SK-N-SH treated with all-trans-retinoic acid at 6 μM for 48 hours (cell line): Measurements from ENCODE around the gene MAPKBP1.

Source experiments
- ARNTL ChIP-seq: fragments of 450-650 bp; formaldehyde crosslinking; IDR thresholded peaks from 2 replicates; pipeline ENCODE4 v1.5.0; 2020; ENCODE audit warnings: low read depth, mild to moderate bottlenecking, moderate library complexity, borderline replicate concordance
- ZFP3 ChIP-seq: fragments of 250-450 bp; sonication (Bioruptor Pico); IDR thresholded peaks from 2 replicates; pipeline ENCODE4 v1.5.0; 2020; ENCODE audit warnings: mild to moderate bottlenecking, moderate library complexity
- ZNF565 ChIP-seq: fragments of 450-650 bp; formaldehyde crosslinking; conservative IDR thresholded peaks from 2 replicates; pipeline ENCODE4 v1.5.0; 2020; ENCODE audit warnings: low read depth, mild to moderate bottlenecking, moderate library complexity
- ZNF70 ChIP-seq: fragments of 450-650 bp; formaldehyde crosslinking; IDR thresholded peaks from 2 replicates; pipeline ENCODE4 v1.5.0; 2020; ENCODE audit warnings: mild to moderate bottlenecking, moderate library complexity
- TF ChIP-seq, protein P1 (sequence below): fragments of 250-450 bp; sonication (Bioruptor Pico); IDR thresholded peaks from 2 replicates; pipeline ENCODE4 v1.5.1; 2020; ENCODE audit warnings: low read depth, mild to moderate bottlenecking, moderate library complexity

DNA sequence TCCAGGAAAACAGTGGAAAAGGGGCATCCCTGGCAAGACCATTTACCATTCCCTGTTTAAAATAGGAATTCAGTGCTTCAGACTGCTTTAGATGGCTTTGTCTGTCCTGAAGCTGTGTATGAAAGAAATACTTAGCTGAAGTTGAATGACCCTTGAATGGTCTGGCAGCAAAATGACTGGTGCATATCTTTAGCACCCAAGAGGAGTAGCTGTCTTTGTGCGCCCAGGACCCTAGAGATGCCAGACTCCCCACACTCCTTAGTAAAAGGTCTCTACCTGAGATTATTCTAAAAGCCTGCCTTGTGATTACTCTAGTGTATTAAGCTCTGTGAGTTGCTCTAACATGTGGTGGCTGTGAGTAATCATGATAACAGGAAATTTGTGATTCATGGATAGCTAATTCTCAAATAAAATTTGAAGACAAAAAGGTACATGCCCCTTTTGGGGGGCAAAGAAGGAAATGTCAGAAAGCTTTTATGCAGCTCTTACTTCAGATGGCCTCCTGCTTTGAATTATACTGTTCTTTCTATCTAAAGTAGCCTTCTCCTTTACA, 3.2 kb downstream of the MAPKBP1 start:
- no peak for TF ChIP-seq ZFP3
- no peak for TF ChIP-seq ZNF565 (CRISPR knock-in tag)
- TF ChIP-seq ZNF70 (CRISPR knock-in tag), result no peak
- TF ChIP-seq, protein P1, sequence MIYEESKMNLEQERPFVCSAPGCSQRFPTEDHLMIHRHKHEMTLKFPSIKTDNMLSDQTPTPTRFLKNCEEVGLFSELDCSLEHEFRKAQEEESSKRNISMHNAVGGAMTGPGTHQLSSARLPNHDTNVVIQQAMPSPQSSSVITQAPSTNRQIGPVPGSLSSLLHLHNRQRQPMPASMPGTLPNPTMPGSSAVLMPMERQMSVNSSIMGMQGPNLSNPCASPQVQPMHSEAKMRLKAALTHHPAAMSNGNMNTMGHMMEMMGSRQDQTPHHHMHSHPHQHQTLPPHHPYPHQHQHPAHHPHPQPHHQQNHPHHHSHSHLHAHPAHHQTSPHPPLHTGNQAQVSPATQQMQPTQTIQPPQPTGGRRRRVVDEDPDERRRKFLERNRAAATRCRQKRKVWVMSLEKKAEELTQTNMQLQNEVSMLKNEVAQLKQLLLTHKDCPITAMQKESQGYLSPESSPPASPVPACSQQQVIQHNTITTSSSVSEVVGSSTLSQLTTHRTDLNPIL (CRISPR knock-in tag), result no peak
- no peak for TF ChIP-seq ARNTL (CRISPR knock-in tag)
